Ovary (tissue), 9 donors: ENCODE data around the gene COMMD9. TPM values are rescaled to one million over a fixed set of nuclear protein-coding genes. Genes with fewer than 3 reads are reported as not detected.

Source experiments
- DNase-seq, 5 donors: peaks; one replicate each; pipeline ENCODE4 v3.0.0-alpha.2; 2019 to 2020
- H3K27ac ChIP-seq, 2 donors: fragments of 200-600 bp; one replicate each; pipeline versions ENCODE4 v1.5.1 to v1.8.0; 2019 to 2022
- H3K27me3 ChIP-seq: fragments of 200-600 bp; one replicate; pipeline ENCODE4 v1.8.0; 2022
- H3K36me3 ChIP-seq: fragments of 200-600 bp; sonication (generic); one replicate; pipeline ENCODE4 v1.5.1; 2019
- H3K4me1 ChIP-seq: one replicate; pipeline ENCODE4 v1.8.1; 2013; ENCODE audit warnings: mild to moderate bottlenecking, moderate library complexity; ENCODE audit not compliant: insufficient read depth
- H3K4me3 ChIP-seq: fragments of 200-600 bp; sonication (generic); one replicate; pipeline ENCODE4 v1.5.1; 2017
- H3K9me3 ChIP-seq, 2 donors: fragments of 200-600 bp in 1 of 2; sonication (generic) in 1 of 2; one replicate each; pipeline versions ENCODE4 v1.5.1 to v1.8.1; 2013 to 2019; ENCODE audit warnings: mild to moderate bottlenecking in 1 of 2, moderate library complexity in 1 of 2
- CTCF ChIP-seq, 3 donors: fragments of 450-650 bp in 2 of 3; fragments of 200-600 bp in 1 of 3; IDR thresholded peaks; one replicate each; pipeline versions ENCODE4 v1.5.1 to v1.8.0; 2016 to 2022; ENCODE audit warnings: antibody characterized with exemption in 3 of 3, mild to moderate bottlenecking in 1 of 3
- EP300 ChIP-seq: sonication (generic); formaldehyde crosslinking; IDR thresholded peaks from one replicate; pipeline ENCODE4 v1.6.1; 2017; ENCODE audit warnings: antibody characterized with exemption
- POLR2A ChIP-seq: fragments of 450-650 bp; IDR thresholded peaks from one replicate; pipeline ENCODE4 v1.6.1; 2017; ENCODE audit warnings: antibody characterized with exemption, mild to moderate bottlenecking, moderate library complexity
- WGBS, 3 donors: extraction: QIAGEN DNeasy Blood & Tissue Kit in 1 of 3; methylation state at CpG; one replicate each; pipeline versions ENCODE4 v1.1.5 to v1.1.7; 2013 to 2017; 5-methylcytosine and 5-hydroxymethylcytosine counted together
- intact Hi-C, 4 donors: fragments of 100-400 bp; cut with DNase I; formaldehyde crosslinking; loops; one replicate each; pipeline versions ENCODE4 v1.11.0 to v1.15.1; 2022 to 2023
- polyA plus RNA-seq, 2 donors: library from polyadenylated mRNA; stranded (reverse); fragments of 200-250 nt in 1 of 2; fragments of 350-450 nt in 1 of 2; fragmentation: Illumina TruSeq in 1 of 2; extraction: RNeasy Lipid Tissue Mini Kit (QIAGEN cat#74804) in 1 of 2; gene quantifications; one replicate each; pipeline ENCODE4 v1.2.3, GENCODE V29; 2013 to 2014
- total RNA-seq, 7 donors: library from RNA; depleted of rRNA in 2 of 7; stranded (reverse); fragments of >200 nt in 2 of 7; fragmentation: NEBNext Ultra II Directional in 3 of 7; extraction: Animal tissue kit (Norgen Biotek cat#: 25700) in 3 of 7; gene quantifications; one replicate each; pipeline versions ENCODE4 v1.1.0 to v1.2.4, GENCODE V29; 2016 to 2023
- donor health status: DM: no; HTN: no; CAD: no; lungs with moderate emphysema.
- donor health status: DM: no; HTN: no; CAD: no.
- donor health status: Bipolar disorder and iron deficiency.
- donor health status: DM: yes; HTN: yes; CAD: no.
- donor health status: DM: no; HTN: no; CAD: no.
- donor health status: DM: yes; HTN: yes; CAD: no.

Gene COMMD9
- total and polyA plus RNA-seq, 9 donors: 18.4 to 51.5 (median 33.0) TPM

DNA sequence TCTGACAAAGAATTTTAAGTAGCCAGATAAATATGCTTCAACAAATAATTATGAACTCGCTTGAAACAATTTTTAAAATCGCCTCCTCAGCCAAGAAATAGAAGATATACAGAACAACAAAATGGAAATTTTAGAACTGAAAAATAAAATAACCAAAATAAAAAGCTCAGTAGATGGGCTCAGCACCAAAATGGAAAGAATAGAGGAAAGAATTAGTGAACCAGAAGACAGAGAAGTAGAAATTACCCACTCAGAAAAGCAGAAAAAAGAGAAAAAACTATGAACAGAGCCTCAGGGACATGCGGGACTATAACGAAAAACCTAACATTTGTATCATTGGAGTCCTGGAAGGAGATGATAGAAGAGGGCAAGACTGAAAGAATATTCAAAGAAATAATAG is 7.4 kb downstream of the COMMD9 start:
- no peak for DNase-seq
- TF ChIP-seq EP300 (no peak), CTCF (IDR thresholded peaks at IDR 0.05) (no peak), POLR2A (no peak)
- H3K9me3 ChIP-seq: no peaks in the 10 kb centered on the region
- no peak overlapping the region for H3K27ac ChIP-seq
- intact Hi-C loops: no loop called here
- H3K36me3 ChIP-seq: no peaks in the 10 kb centered on the region
- WGBS, 3 donors: 94 to 97% (median 96%) methylated on average over 4 of the region's 4 CpGs
- H3K4me1 ChIP-seq: no peaks in the 10 kb centered on the region
- H3K4me3 ChIP-seq: no peak overlapping the region
- H3K27me3 ChIP-seq: no peaks in the 10 kb centered on the region

GRCh38 chr11:36280531-36280930 is 8.7 kb downstream of the COMMD9 start:
- TF ChIP-seq CTCF (IDR thresholded peaks at IDR 0.05) (no peak), POLR2A (no peak), EP300 (no peak)
- intact Hi-C loops: no loop called here
- no peak for DNase-seq
- Histone ChIP-seq H3K9me3 (no peaks in the 10 kb centered on the region), H3K27ac (no peak overlapping the region), H3K4me3 (no peak overlapping the region), H3K4me1 (no peaks in the 10 kb centered on the region), H3K36me3 (no peaks in the 10 kb centered on the region), H3K27me3 (no peaks in the 10 kb centered on the region)
- WGBS, 3 donors: 47 to 64% (median 49%) methylated on average over 1 of the region's 1 CpG

- no peaks in the 10 kb centered on the region for H3K4me1 ChIP-seq
- no peaks in the 10 kb centered on the region for H3K36me3 ChIP-seq
- no peaks in the 10 kb centered on the region for H3K27me3 ChIP-seq
- no peak overlapping the region for H3K27ac ChIP-seq
- intact Hi-C loops: no loop called here
- H3K9me3 ChIP-seq: no peaks in the 10 kb centered on the region
- H3K4me3 ChIP-seq: no peak overlapping the region
- WGBS, 3 donors: 70 to 83% (median 75%) methylated on average over 13 of the region's 13 CpGs
- no peak for DNase-seq
- TF ChIP-seq CTCF (IDR thresholded peaks at IDR 0.05) (no peak), POLR2A (no peak), EP300 (no peak)
Observed at GRCh38 chr11:36278531-36279282, 10.5 kb downstream of the COMMD9 start.

DNA sequence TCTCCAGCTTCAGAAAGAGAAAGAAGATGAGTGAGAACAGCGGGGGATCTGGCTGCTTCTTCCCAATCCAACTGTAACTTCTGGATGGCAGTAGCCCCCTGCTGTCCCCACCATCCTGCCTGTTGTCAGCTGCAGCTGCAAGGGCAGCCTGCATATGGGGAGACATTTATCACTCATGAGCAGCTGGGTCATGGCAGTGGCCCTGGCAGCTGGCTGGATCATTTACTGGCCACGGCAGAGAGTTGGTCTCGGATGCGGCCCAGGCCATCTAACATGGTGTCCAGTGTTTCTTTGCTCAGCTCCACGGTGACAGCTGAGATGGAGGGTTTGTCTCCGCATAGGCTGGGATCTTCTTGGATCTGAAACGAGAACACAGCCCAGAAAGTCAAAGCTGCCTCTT is 14.8 kb downstream of the COMMD9 start:
- H3K27me3 ChIP-seq: no peaks in the 10 kb centered on the region
- intact Hi-C loops: no loop called here
- H3K36me3 ChIP-seq: no peaks in the 10 kb centered on the region
- H3K27ac ChIP-seq: no peak overlapping the region
- no peak for DNase-seq
- TF ChIP-seq EP300 (no peak), CTCF (IDR thresholded peaks at IDR 0.05) (no peak), POLR2A (no peak)
- H3K9me3 ChIP-seq: no peaks in the 10 kb centered on the region
- 86 to 93% (median 91%) methylated on average over 7 of the region's 7 CpGs for WGBS, 3 donors
- no peaks in the 10 kb centered on the region for H3K4me1 ChIP-seq
- no peak overlapping the region for H3K4me3 ChIP-seq
